GM12872 (cell line): ENCODE data around the gene PODXL.

Source experiments
- CTCF ChIP-seq: IDR thresholded peaks from 3 replicates; pipeline ENCODE4 v1.5.1; 2011; ENCODE audit warnings: low read depth, mild to moderate bottlenecking, low read length, moderate library complexity; ENCODE audit not compliant: insufficient read depth

PODXL gene

GRCh38 chr7:131546126-131546525 lies 10.3 kb downstream of the PODXL start:
- TF ChIP-seq CTCF: no peak

GRCh38 chr7:131544449-131545301 lies 11.8 kb downstream of the PODXL start:
- TF ChIP-seq CTCF: peak; percentile 35; the same call in 1 of the 3 replicates

- no peak for TF ChIP-seq CTCF
These were observed 12.4 kb downstream of the PODXL start for GRCh38 chr7:131544021-131544420.

GRCh38 chr7:131543298-131543697 lies 13.1 kb downstream of the PODXL start:
- TF ChIP-seq CTCF: no peak

GRCh38 chr7:131540491-131541162 lies 15.8 kb downstream of the PODXL start:
- no peak for TF ChIP-seq CTCF

GRCh38 chr7:131538813-131539179 lies 17.6 kb downstream of the PODXL start:
- TF ChIP-seq CTCF: no peak

- TF ChIP-seq CTCF: no peak
These were observed 18.2 kb downstream of the PODXL start for GRCh38 chr7:131538071-131538812.
